ENCODE data around the gene NHLRC1. TPM values are rescaled to one million over a fixed set of nuclear protein-coding genes. Genes with fewer than 3 reads are reported as not detected.
"Not testable (repeated sequence)": the region's sequence is repeated elsewhere in the genome, so short reads cannot be mapped to it uniquely, and the experiment has no call there.

NHLRC1 gene
- polyA plus RNA-seq, 1 experiment: 1.4 TPM

- no peaks in the 10 kb centered on the region; the same call in 1 of the 2 replicates for H3K9me3 ChIP-seq (ENCODE audit: control insufficient read depth, insufficient read depth, low read length)
- no peak for TF ChIP-seq CTCF (IDR thresholded peaks at IDR 0.05; ENCODE audit: low read depth, low read length)
- peak within 1 kb of the TSS; percentile 93 for H3K4me3 ChIP-seq (ENCODE audit: low read depth, low read length)
- ChIA-PET POLR2A (interaction anchor here (0.6 kb wide), 1 partner anchor 244 kb away, joined by 9 read pairs; no protein-coding TSS in a partner anchor), CTCF (interaction anchor here (0.5 kb wide), 1 partner anchor 1833 kb away, joined by 3 read pairs; no protein-coding TSS in a partner anchor)
- H3K27me3 ChIP-seq (ENCODE audit: control insufficient read depth, insufficient read depth, low read length): no peaks in the 10 kb centered on the region
- DNase-seq (ENCODE audit: low read depth, low spot score): peak; percentile 97
- H3K27ac ChIP-seq (ENCODE audit: low read depth, low read length): peak within 1 kb of the TSS; percentile 70
These were observed 32.8 kb upstream of the NHLRC1 start, which contains the start of gene KDM1B for GRCh38 chr6:18155150-18155863. Gene KDM1B (plus strand): TSS chr6:18155422. CDS start chr6:18159896, 4,474 bp downstream.

- DNase-seq (ENCODE audit: low read depth, low spot score): no peak
- Histone ChIP-seq H3K4me3 (ENCODE audit: low read depth, low read length) (peak within 1 kb of the TSS; percentile 93), H3K27ac (ENCODE audit: low read depth, low read length) (peak within 1 kb of the TSS; percentile 70), H3K27me3 (ENCODE audit: control insufficient read depth, insufficient read depth, low read length) (no peaks in the 10 kb centered on the region), H3K9me3 (ENCODE audit: control insufficient read depth, insufficient read depth, low read length) (no peaks in the 10 kb centered on the region; the same call in 1 of the 2 replicates)
- TF ChIP-seq CTCF (IDR thresholded peaks at IDR 0.05; ENCODE audit: low read depth, low read length): no peak
- CTCF ChIA-PET: interaction anchor here (0.5 to 0.6 kb wide), 2 partner anchors 370 to 1832 kb away, joined by 3 read pairs; no protein-coding TSS in a partner anchor
- POLR2A ChIA-PET: interaction anchor here (0.6 kb wide), 1 partner anchor 243 kb away, joined by 9 read pairs; no protein-coding TSS in a partner anchor
These were observed 32.2 kb upstream of the NHLRC1 start, which contains the start of gene TPMT for GRCh38 chr6:18154507-18155149. Gene TPMT (minus strand): TSS chr6:18155077. CDS start chr6:18149127, 5,950 bp downstream.

- no peaks in the 10 kb centered on the region; the same call in 1 of the 2 replicates for H3K9me3 ChIP-seq (ENCODE audit: control insufficient read depth, insufficient read depth, low read length)
- H3K27ac ChIP-seq (ENCODE audit: low read depth, low read length): no peak overlapping the region
- CTCF ChIA-PET: interaction anchor here (0.8 kb wide), 1 partner anchor 15 kb away, joined by 3 read pairs; no protein-coding TSS in a partner anchor
These were observed 30.8 kb upstream of the NHLRC1 start for GRCh38 chr6:18153311-18153703.

GRCh38 chr6:18151801-18152200 lies 29.3 kb upstream of the NHLRC1 start:
- H3K27me3 ChIP-seq (ENCODE audit: control insufficient read depth, insufficient read depth, low read length): no peaks in the 10 kb centered on the region
- no peak for DNase-seq (ENCODE audit: low read depth, low spot score)
- no peaks in the 10 kb centered on the region; the same call in 1 of the 2 replicates for H3K9me3 ChIP-seq (ENCODE audit: control insufficient read depth, insufficient read depth, low read length)
- no peak overlapping the region for H3K27ac ChIP-seq (ENCODE audit: low read depth, low read length)
- no peak for TF ChIP-seq CTCF (IDR thresholded peaks at IDR 0.05; ENCODE audit: low read depth, low read length)
- CTCF ChIA-PET: interaction anchor here (0.7 kb wide), 1 partner anchor 37 kb away, joined by 5 read pairs; no protein-coding TSS in a partner anchor
- POLR2A ChIA-PET: no interaction called here
- no peak overlapping the region for H3K4me3 ChIP-seq (ENCODE audit: low read depth, low read length)

More at GRCh38 chr6:18153311-18153703, 30.8 kb upstream of the NHLRC1 start:
- Histone ChIP-seq H3K4me3 (ENCODE audit: low read depth, low read length) (no peak overlapping the region; the same call in 1 of the 2 replicates), H3K27me3 (ENCODE audit: control insufficient read depth, insufficient read depth, low read length) (no peaks in the 10 kb centered on the region)
- TF ChIP-seq CTCF (IDR thresholded peaks at IDR 0.05; ENCODE audit: low read depth, low read length): no peak
- POLR2A ChIA-PET: no interaction called here
- no peak for DNase-seq (ENCODE audit: low read depth, low spot score)

- CTCF ChIA-PET; DNase-seq (ENCODE audit: low read depth, low spot score); POLR2A ChIA-PET: not testable (repeated sequence)
These were observed 28.9 kb upstream of the NHLRC1 start for GRCh38 chr6:18151391-18151790.

More at GRCh38 chr6:18151391-18151790, 28.9 kb upstream of the NHLRC1 start:
- not testable (repeated sequence) for H3K9me3 ChIP-seq (ENCODE audit: control insufficient read depth, insufficient read depth, low read length); H3K27ac ChIP-seq (ENCODE audit: low read depth, low read length); H3K4me3 ChIP-seq (ENCODE audit: low read depth, low read length); H3K27me3 ChIP-seq (ENCODE audit: control insufficient read depth, insufficient read depth, low read length)
